ENCODE measurements around the gene TMEM169.

TMEM169 gene

GRCh38 chr2:216081487-216082116, at the start of gene TMEM169, which contains the start of gene PECR:
Gene TMEM169, plus strand, starts transcription at chr2:216081919. Its CDS starts 14,045 bp downstream, at chr2:216095964.
Gene PECR, minus strand, starts transcription at chr2:216081809. Its CDS starts 68 bp downstream, at chr2:216081741.
- peak; percentile 54 to 73 for DNase-seq (ENCODE audit: low read depth in 2 of 2)

GRCh38 chr2:216031960-216032689, 49.6 kb upstream of the TMEM169 start:
- DNase-seq (ENCODE audit: low read depth in 2 of 2): no peak

GRCh38 chr2:216033403-216033802, 48.3 kb upstream of the TMEM169 start:
- no peak for DNase-seq (ENCODE audit: low read depth in 2 of 2)

- peak; percentile 79 to 85 for DNase-seq (ENCODE audit: low read depth in 2 of 2)
Observed at GRCh38 chr2:216034065-216034464, 47.7 kb upstream of the TMEM169 start.

- no peak for DNase-seq (ENCODE audit: low read depth in 2 of 2)
Observed at GRCh38 chr2:216039918-216040317, 41.8 kb upstream of the TMEM169 start.

- DNase-seq (ENCODE audit: low read depth in 2 of 2): no peak
Observed at GRCh38 chr2:216041438-216041837, 40.3 kb upstream of the TMEM169 start.

- DNase-seq (ENCODE audit: low read depth in 2 of 2): no peak
Observed at GRCh38 chr2:216043949-216044348, 37.8 kb upstream of the TMEM169 start.

GRCh38 chr2:216044883-216045486, 36.7 kb upstream of the TMEM169 start:
- DNase-seq (ENCODE audit: low read depth in 2 of 2): no peak

GRCh38 chr2:216047397-216047796, 34.3 kb upstream of the TMEM169 start:
- no peak for DNase-seq (ENCODE audit: low read depth in 2 of 2)

- no peak for DNase-seq (ENCODE audit: low read depth in 2 of 2)
Observed at GRCh38 chr2:216049452-216049851, 32.3 kb upstream of the TMEM169 start.

- no peak for DNase-seq (ENCODE audit: low read depth in 2 of 2)
Observed at GRCh38 chr2:216051350-216051749, 30.4 kb upstream of the TMEM169 start.

- no peak for DNase-seq (ENCODE audit: low read depth in 2 of 2)
Observed at GRCh38 chr2:216052420-216052819, 29.3 kb upstream of the TMEM169 start.

GRCh38 chr2:216055680-216056079, 26.0 kb upstream of the TMEM169 start:
- no peak for DNase-seq (ENCODE audit: low read depth in 2 of 2)

GRCh38 chr2:216056739-216057138, 25.0 kb upstream of the TMEM169 start:
- no peak for DNase-seq (ENCODE audit: low read depth in 2 of 2)

- DNase-seq (ENCODE audit: low read depth in 2 of 2): peak; percentile 16 to 22
Observed at GRCh38 chr2:216057688-216058193, 24.0 kb upstream of the TMEM169 start.

GRCh38 chr2:216059233-216059834, 22.4 kb upstream of the TMEM169 start:
- no peak for DNase-seq (ENCODE audit: low read depth in 2 of 2)

GRCh38 chr2:216064014-216064630, 17.6 kb upstream of the TMEM169 start:
- DNase-seq (ENCODE audit: low read depth in 2 of 2): no peak

- no peak for DNase-seq (ENCODE audit: low read depth in 2 of 2)
Observed at GRCh38 chr2:216064665-216065064, 17.1 kb upstream of the TMEM169 start.

GRCh38 chr2:216066230-216066629, 15.5 kb upstream of the TMEM169 start:
- no peak for DNase-seq (ENCODE audit: low read depth in 2 of 2)

GRCh38 chr2:216069028-216069427, 12.7 kb upstream of the TMEM169 start:
- no peak for DNase-seq (ENCODE audit: low read depth in 2 of 2)

GRCh38 chr2:216070195-216070594, 11.5 kb upstream of the TMEM169 start:
- no peak for DNase-seq (ENCODE audit: low read depth in 2 of 2)

Data from activated CD4-positive, alpha-beta T cell treated with anti-CD3 and anti-CD28 coated beads for 24 hours (primary cell).